PC-3 (cell line): Measurements from ENCODE around the gene NFATC2IP. TPM values are rescaled to one million over a fixed set of nuclear protein-coding genes. Genes with fewer than 3 reads are reported as not detected.

Experiments
- ATAC-seq: fragments of 200-7000 bp; cut with Tn5 transposase; 2 replicates; pipeline ENCODE4 v1.9.1; 2020; ENCODE audit warnings: mild to moderate bottlenecking, moderate library complexity
- BruUV-seq: library from RNA; stranded (reverse); fragments of 400-500 nt; replicated peaks from 2 replicates; lab custom pipeline; 2021; lab: Mats Ljungman, UMichigan
- CTCF ChIA-PET: fragments of 300-600 bp; sonication (Branson Sonifier 250); formaldehyde crosslinking; loops from one replicate; lab custom pipeline; 2022; ENCODE audit warnings: antibody characterized with exemption; lab: Charles Lee
- POLR2A ChIA-PET: fragments of 300-600 bp; sonication (Branson Sonifier 250); formaldehyde crosslinking; loops from one replicate; lab custom pipeline; 2022; ENCODE audit warnings: antibody characterized with exemption; ENCODE audit not compliant: unreplicated experiment; lab: Charles Lee
- DNase-seq: peaks from one replicate; pipeline ENCODE4 v3.0.0-alpha.2; 2015
- H2AFZ ChIP-seq: fragments of 300-600 bp; sonication (generic); 2 replicates; pipeline ENCODE4 v1.6.0; 2016; ENCODE audit warnings: antibody characterized with exemption, low read length
- H3F3A ChIP-seq: fragments of 300-600 bp; sonication (generic); one replicate; pipeline ENCODE4 v1.6.0; 2017; ENCODE audit warnings: antibody characterized with exemption, low read length, control low read depth, mild to moderate bottlenecking; ENCODE audit not compliant: unreplicated experiment
- H3K27ac ChIP-seq: fragments of 300-600 bp; sonication (generic); 2 replicates; pipeline ENCODE4 v1.5.1; 2016; ENCODE audit warnings: mild to moderate bottlenecking, low read length
- H3K27me3 ChIP-seq: fragments of 300-600 bp; sonication (generic); 2 replicates; pipeline ENCODE4 v1.6.1; 2016; ENCODE audit warnings: low read length, mixed read lengths
- H3K36me3 ChIP-seq: fragments of 300-600 bp; sonication (generic); 2 replicates; pipeline ENCODE4 v1.6.1; 2016; ENCODE audit warnings: low read depth, mixed run types, low read length, mixed read lengths
- H3K4me1 ChIP-seq: fragments of 300-600 bp; sonication (generic); 2 replicates; pipeline ENCODE4 v1.5.1; 2016; ENCODE audit warnings: low read length; ENCODE audit not compliant: insufficient read depth
- H3K4me2 ChIP-seq: fragments of 300-600 bp; sonication (generic); 2 replicates; pipeline ENCODE4 v1.6.0; 2016; ENCODE audit warnings: low read length
- H3K4me3 ChIP-seq: fragments of 300-600 bp; sonication (generic); 2 replicates; pipeline ENCODE4 v1.5.1; 2016; ENCODE audit warnings: mild to moderate bottlenecking, low read length, mixed read lengths
- H3K79me2 ChIP-seq: fragments of 300-600 bp; sonication (generic); 2 replicates; pipeline ENCODE4 v1.6.1; 2017; ENCODE audit warnings: low read length, mixed read lengths
- H3K9ac ChIP-seq: fragments of 300-600 bp; sonication (generic); 2 replicates; pipeline ENCODE4 v1.6.0; 2016; ENCODE audit warnings: mild to moderate bottlenecking, low read length
- H3K9me2 ChIP-seq: fragments of 300-600 bp; sonication (generic); replicated peaks from 2 replicates; pipeline ENCODE4 v1.6.1; 2016; ENCODE audit warnings: mixed run types, low read length, mixed read lengths
- H3K9me3 ChIP-seq: fragments of 300-600 bp; sonication (generic); 2 replicates; pipeline ENCODE4 v1.6.1; 2016; ENCODE audit warnings: low read length, mixed read lengths
- H4K20me1 ChIP-seq: fragments of 300-600 bp; sonication (generic); 2 replicates; pipeline ENCODE4 v1.6.1; 2016; ENCODE audit warnings: low read length, mixed read lengths
- CTCF ChIP-seq: fragments of 300-600 bp; sonication (generic); conservative IDR thresholded peaks from 2 replicates; pipeline ENCODE4 v1.5.1; 2017; ENCODE audit warnings: antibody characterized with exemption, low read depth, mild to moderate bottlenecking, low read length
- EZH2 ChIP-seq: fragments of 300-600 bp; sonication (generic); IDR thresholded peaks from one replicate; pipeline ENCODE4 v1.6.1; 2017; ENCODE audit warnings: antibody characterized with exemption, mild to moderate bottlenecking, low read length; ENCODE audit not compliant: unreplicated experiment
- EZH2phosphoT487 ChIP-seq: fragments of 300-600 bp; sonication (generic); IDR thresholded peaks from 2 replicates; pipeline ENCODE4 v1.6.1; 2018; ENCODE audit warnings: mild to moderate bottlenecking, antibody characterized with exemption, low read length, borderline replicate concordance
- intact Hi-C: fragments of 100-400 bp; cut with micrococcal nuclease; formaldehyde crosslinking; loops from 2 replicates; pipeline ENCODE4 v1.9.0; 2023
- total RNA-seq: library from RNA; depleted of rRNA; stranded (reverse); fragments of >200 nt; gene quantifications from 2 replicates; pipeline ENCODE4 v1.2.3, GENCODE V29; 2014

NFATC2IP gene
- total RNA-seq, 1 experiment from 2014 or later: 33.3 TPM

- no TSS peak for BruUV-seq
- H3K27me3 ChIP-seq: no peaks in the 10 kb centered on the region
- no peaks in the 10 kb centered on the region for H3F3A ChIP-seq
- intact Hi-C loops: no loop called here
- H3K9me3 ChIP-seq: no peaks in the 10 kb centered on the region
- no peak overlapping the region for H3K4me2 ChIP-seq
- no peak overlapping the region for H3K4me3 ChIP-seq
- no peaks in the 10 kb centered on the region for H3K9me2 ChIP-seq
- peaks cover 10% of the 10 kb centered on the region for H3K4me1 ChIP-seq
- ChIA-PET CTCF (no interaction called here), POLR2A (no interaction called here)
- no peaks in the 10 kb centered on the region; the same call in 1 of the 2 replicates for H3K36me3 ChIP-seq
- DNase-seq: no peak
- no peaks in the 10 kb centered on the region for H4K20me1 ChIP-seq
- H3K27ac ChIP-seq: no peak overlapping the region
- no peak for ATAC-seq
- TF ChIP-seq EZH2: no peak
- TF ChIP-seq CTCF: no peak
- no peak for TF ChIP-seq EZH2phosphoT487
- no peak overlapping the region for H2AFZ ChIP-seq
- no peaks in the 10 kb centered on the region for H3K79me2 ChIP-seq
- no peak overlapping the region for H3K9ac ChIP-seq
Observed at GRCh38 chr16:28943281-28943680, 7.5 kb upstream of the NFATC2IP start.

GRCh38 chr16:28946681-28947080, 4.1 kb upstream of the NFATC2IP start:
- Histone ChIP-seq H3K27ac (no peak overlapping the region), H3K27me3 (no peaks in the 10 kb centered on the region), H3K9me2 (no peaks in the 10 kb centered on the region), H3K4me1 (peaks cover 10% of the 10 kb centered on the region), H2AFZ (no peak overlapping the region), H3K4me2 (no peak overlapping the region), H3K4me3 (no peak overlapping the region), H3K36me3 (no peaks in the 10 kb centered on the region; the same call in 1 of the 2 replicates), H3K9me3 (no peaks in the 10 kb centered on the region), H3K9ac (no peak overlapping the region), H4K20me1 (no peaks in the 10 kb centered on the region), H3F3A (no peaks in the 10 kb centered on the region), H3K79me2 (peaks cover 8% of the 10 kb centered on the region)
- ATAC-seq (no peak), DNase-seq (no peak)
- ChIA-PET POLR2A (no interaction called here), CTCF (no interaction called here)
- TF ChIP-seq EZH2 (no peak), EZH2phosphoT487 (no peak), CTCF (no peak)
- intact Hi-C loops: loop anchor here (5.0 kb wide), 1 partner anchor 124 kb away; the partner anchor contains the start of gene ATXN2L
- no TSS peak for BruUV-seq

GRCh38 chr16:28951410-28951943, 740 bp downstream of the NFATC2IP start:
- Histone ChIP-seq H3K79me2 (peaks cover 21% of the 10 kb centered on the region), H2AFZ (peak overlapping the region; percentile 84; the same call in 1 of the 2 replicates), H3K9me2 (no peaks in the 10 kb centered on the region), H3K9me3 (no peaks in the 10 kb centered on the region), H3K36me3 (peaks cover 10% of the 10 kb centered on the region; the same call in 1 of the 2 replicates), H3K27ac (0 out of 2 replicates have a peak overlapping the region, but pooled peaks have one; percentile 4), H3F3A (no peaks in the 10 kb centered on the region), H4K20me1 (0 out of 2 replicates have a peak, but pooled peaks cover 5% of the 10 kb centered on the region), H3K9ac (peak overlapping the region; percentile 89), H3K4me3 (peak overlapping the region; percentile 89), H3K27me3 (no peaks in the 10 kb centered on the region), H3K4me2 (peak overlapping the region; percentile 94), H3K4me1 (peaks cover 14% of the 10 kb centered on the region)
- no TSS peak for BruUV-seq
- TF ChIP-seq CTCF: no peak
- TF ChIP-seq EZH2: no peak
- TF ChIP-seq EZH2phosphoT487: no peak
- DNase-seq (no peak), ATAC-seq (peak; percentile 48)
- intact Hi-C loops: no loop called here
- CTCF ChIA-PET: interaction anchor here (0.6 kb wide), 1 partner anchor 44 kb away, joined by 3 read pairs; no protein-coding TSS in a partner anchor
- POLR2A ChIA-PET: no interaction called here
